SU-DHL-6 (cell line): ENCODE data around the gene SUN1.

Source experiments
- H2AFZ ChIP-seq: fragments of 200-600 bp; sonication (generic); 2 replicates; pipeline ENCODE4 v1.6.1; 2014; ENCODE audit warnings: low read depth, mild to moderate bottlenecking, moderate library complexity, mixed read lengths, antibody characterized with exemption, low read length; ENCODE audit not compliant: severe bottlenecking
- H3F3A ChIP-seq: fragments of 200-600 bp; shearing (Covaris generic); 2 replicates; pipeline ENCODE4 v1.6.0; 2016; ENCODE audit warnings: antibody characterized with exemption, mild to moderate bottlenecking; ENCODE audit not compliant: insufficient read depth
- H3K27ac ChIP-seq: fragments of 200-600 bp; sonication (generic); 2 replicates; pipeline ENCODE4 v1.5.1; 2016; ENCODE audit warnings: low read depth, mild to moderate bottlenecking, low read length, moderate library complexity, mixed read lengths
- H3K27me3 ChIP-seq: fragments of 200-600 bp; sonication (generic), shearing (Covaris generic); 2 replicates; pipeline ENCODE4 v1.6.0; 2014; ENCODE audit warnings: mild to moderate bottlenecking, low read length
- H3K36me3 ChIP-seq: fragments of 200-600 bp; sonication (generic); 2 replicates; pipeline ENCODE4 v1.6.1; 2014; ENCODE audit warnings: mild to moderate bottlenecking, low read length, mixed read lengths
- H3K4me2 ChIP-seq: fragments of 300-600, 200-600 bp; shearing (Covaris generic), sonication (generic); 2 replicates; pipeline ENCODE4 v1.6.0; 2014; ENCODE audit warnings: low read length, low read depth, mild to moderate bottlenecking; ENCODE audit not compliant: poor library complexity, severe bottlenecking
- H3K4me3 ChIP-seq: fragments of 200-600 bp; sonication (generic); 2 replicates; pipeline ENCODE4 v1.5.1; 2014; ENCODE audit warnings: antibody characterized with exemption, low read length, mild to moderate bottlenecking, mixed read lengths; ENCODE audit not compliant: insufficient read depth, poor library complexity, severe bottlenecking
- H3K79me2 ChIP-seq: fragments of 200-600 bp; sonication (generic); 2 replicates; pipeline ENCODE4 v1.6.1; 2014; ENCODE audit warnings: mild to moderate bottlenecking, low read length, moderate library complexity; ENCODE audit not compliant: insufficient read depth
- H3K9ac ChIP-seq: fragments of 200-600 bp; sonication (generic); 2 replicates; pipeline ENCODE4 v1.7.0; 2014; ENCODE audit warnings: mild to moderate bottlenecking, low read length
- H3K9me2 ChIP-seq: fragments of 200-600 bp; sonication (generic); replicated peaks from 2 replicates; pipeline ENCODE4 v1.6.1; 2014; ENCODE audit warnings: low read length; ENCODE audit not compliant: insufficient read depth
- H3K9me3 ChIP-seq: fragments of 200-600 bp; sonication (generic); 2 replicates; pipeline ENCODE4 v1.6.1; 2014; ENCODE audit warnings: low read length, mixed read lengths; ENCODE audit not compliant: insufficient read depth
- H4K20me1 ChIP-seq: fragments of 200-600 bp; sonication (generic); 2 replicates; pipeline ENCODE4 v1.6.1; 2014; ENCODE audit warnings: low read depth, mild to moderate bottlenecking, antibody characterized with exemption, low read length, moderate library complexity, mixed read lengths
- CTCF ChIP-seq: fragments of 200-600 bp; sonication (generic); IDR thresholded peaks from one replicate; pipeline ENCODE4 v1.5.1; 2017; ENCODE audit warnings: antibody characterized with exemption, mild to moderate bottlenecking, low read length, moderate library complexity; ENCODE audit not compliant: insufficient read depth, poor library complexity, severe bottlenecking
- EZH2phosphoT487 ChIP-seq: fragments of 200-600 bp; sonication (generic), shearing (Covaris generic); conservative IDR thresholded peaks from 2 replicates; pipeline ENCODE4 v1.6.1; 2018; ENCODE audit warnings: mild to moderate bottlenecking, antibody characterized with exemption, low read length, moderate library complexity, mixed read lengths

Gene SUN1

DNA sequence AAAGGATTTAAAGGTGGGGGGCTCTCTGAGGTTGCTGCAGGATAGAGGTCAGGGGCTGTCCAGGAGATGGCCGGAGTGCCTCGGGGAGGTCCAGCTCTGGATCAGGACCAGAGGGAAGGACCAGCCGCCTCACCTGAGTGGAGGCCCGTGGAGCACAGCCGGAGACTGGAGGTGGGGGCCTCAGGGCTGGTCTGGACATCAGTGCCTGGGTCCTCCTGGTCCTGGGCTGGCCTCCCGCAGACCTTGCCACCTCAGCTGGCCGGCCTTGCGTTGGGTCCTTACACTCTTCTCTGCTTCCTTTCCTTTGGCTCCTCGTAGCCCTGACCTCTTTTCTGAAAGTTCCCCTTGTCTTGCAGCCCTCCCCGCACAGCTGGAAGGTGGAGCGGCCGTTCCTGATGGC is 2.0 kb downstream of the SUN1 start:
- Histone ChIP-seq H3K4me2 (no peak overlapping the region), H2AFZ (no peak overlapping the region), H3K4me3 (no peak overlapping the region), H3K36me3 (no peaks in the 10 kb centered on the region), H3K27ac (no peak overlapping the region), H3K79me2 (peaks cover 39% of the 10 kb centered on the region), H4K20me1 (no peaks in the 10 kb centered on the region; the same call in 1 of the 2 replicates), H3K9ac (no peak overlapping the region), H3K9me3 (no peaks in the 10 kb centered on the region), H3F3A (no peaks in the 10 kb centered on the region), H3K9me2 (no peaks in the 10 kb centered on the region), H3K27me3 (no peaks in the 10 kb centered on the region)
- TF ChIP-seq CTCF (no peak), EZH2phosphoT487 (no peak)

- Histone ChIP-seq H3K79me2 (peaks cover 32% of the 10 kb centered on the region), H3K4me2 (no peak overlapping the region), H4K20me1 (no peaks in the 10 kb centered on the region), H3K27me3 (no peaks in the 10 kb centered on the region), H2AFZ (no peak overlapping the region), H3K4me3 (no peak overlapping the region), H3K9me3 (no peaks in the 10 kb centered on the region), H3K36me3 (no peaks in the 10 kb centered on the region), H3F3A (no peaks in the 10 kb centered on the region), H3K27ac (no peak overlapping the region), H3K9ac (no peak overlapping the region), H3K9me2 (no peaks in the 10 kb centered on the region)
- TF ChIP-seq EZH2phosphoT487 (no peak), CTCF (no peak)
Observed at GRCh38 chr7:835021-835420, 2.7 kb downstream of the SUN1 start.

DNA sequence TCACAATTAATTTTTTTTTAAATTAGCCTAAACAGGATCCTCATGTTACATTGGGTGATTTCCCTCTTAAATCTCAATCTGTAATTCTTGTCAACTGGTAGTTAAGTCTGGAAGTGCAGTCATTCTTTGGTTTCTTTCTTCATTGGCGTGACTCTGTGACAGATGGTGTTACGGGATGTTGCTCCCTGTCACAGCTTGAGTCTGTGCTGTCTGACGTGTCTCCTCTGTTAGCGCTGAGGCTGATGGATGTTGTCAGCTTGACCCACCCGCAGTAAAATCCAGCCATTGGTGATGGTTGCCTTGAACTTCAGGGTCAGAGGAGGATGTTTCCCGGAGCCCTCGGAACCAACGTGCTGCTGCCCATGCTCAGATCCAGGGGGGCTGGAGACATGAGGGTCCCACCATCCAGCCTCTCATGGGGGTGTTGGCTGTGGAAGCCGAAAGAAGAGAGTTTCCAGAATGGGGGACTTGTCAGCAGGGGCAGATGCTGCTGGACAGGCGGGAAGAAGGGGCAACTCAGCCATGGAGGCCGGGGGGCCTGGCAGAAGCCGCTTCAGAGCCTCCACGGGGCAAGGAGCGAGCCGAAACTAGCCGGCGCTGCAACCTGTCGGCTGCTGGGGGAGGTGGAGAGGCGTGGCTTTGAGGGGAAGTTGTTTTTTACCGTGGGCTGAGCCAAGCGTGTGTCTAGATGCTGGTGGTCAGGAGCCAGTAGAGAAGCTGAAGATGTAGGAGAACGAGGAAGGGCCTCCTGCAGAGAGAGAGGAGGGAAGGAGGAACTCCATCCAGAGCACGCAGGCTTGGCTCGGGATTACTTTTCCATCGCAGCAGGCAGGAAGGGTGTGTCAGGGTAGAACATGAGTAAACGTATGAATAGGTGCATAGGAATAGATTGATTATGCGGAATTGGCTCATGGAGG is 3.5 kb downstream of the SUN1 start:
- H2AFZ ChIP-seq = no peak overlapping the region
- no peaks in the 10 kb centered on the region for H3K36me3 ChIP-seq
- no peak for TF ChIP-seq EZH2phosphoT487
- TF ChIP-seq CTCF = no peak
- H3F3A ChIP-seq = no peaks in the 10 kb centered on the region
- H3K79me2 ChIP-seq = peaks cover 24% of the 10 kb centered on the region
- H3K9me3 ChIP-seq = no peaks in the 10 kb centered on the region
- no peak overlapping the region for H3K27ac ChIP-seq
- no peak overlapping the region for H3K4me3 ChIP-seq
- no peak overlapping the region for H3K9ac ChIP-seq
- H3K27me3 ChIP-seq = no peaks in the 10 kb centered on the region
- H3K9me2 ChIP-seq = no peaks in the 10 kb centered on the region
- H3K4me2 ChIP-seq = no peak overlapping the region
- no peaks in the 10 kb centered on the region for H4K20me1 ChIP-seq
